ENCODE results near the gene LMNTD2. TPM values are rescaled to one million over a fixed set of nuclear protein-coding genes. Genes with fewer than 3 reads are reported as not detected.

The LMNTD2 gene
- total RNA-seq, 1 experiment from 2014 or later: 7.8 TPM

GRCh38 chr11:515131-515530 is 45.4 kb downstream of the LMNTD2 start:
- CTCF ChIA-PET: no interaction called here
- no peaks in the 10 kb centered on the region for H3K27me3 Mint-ChIP-seq (ENCODE audit: unreplicated experiment)
- H3K27ac Mint-ChIP-seq (ENCODE audit: unreplicated experiment): no peak overlapping the region
- peaks cover 27% of the 10 kb centered on the region for H3K36me3 Mint-ChIP-seq (ENCODE audit: insufficient read depth, unreplicated experiment)
- intact Hi-C loops (cut with micrococcal nuclease; ENCODE audit: unreplicated experiment): loop anchor here (5.0 to 10.0 kb wide), 2 partner anchors 158 to 310 kb away; partner anchors contain the start of genes BET1L and RIC8A
- no peak overlapping the region for H3K4me3 Mint-ChIP-seq (ENCODE audit: low read depth, unreplicated experiment)
- no TSS peak for BruUV-seq (replicated peaks)
- no peak for DNase-seq
- TF ChIP-seq, protein P1, sequence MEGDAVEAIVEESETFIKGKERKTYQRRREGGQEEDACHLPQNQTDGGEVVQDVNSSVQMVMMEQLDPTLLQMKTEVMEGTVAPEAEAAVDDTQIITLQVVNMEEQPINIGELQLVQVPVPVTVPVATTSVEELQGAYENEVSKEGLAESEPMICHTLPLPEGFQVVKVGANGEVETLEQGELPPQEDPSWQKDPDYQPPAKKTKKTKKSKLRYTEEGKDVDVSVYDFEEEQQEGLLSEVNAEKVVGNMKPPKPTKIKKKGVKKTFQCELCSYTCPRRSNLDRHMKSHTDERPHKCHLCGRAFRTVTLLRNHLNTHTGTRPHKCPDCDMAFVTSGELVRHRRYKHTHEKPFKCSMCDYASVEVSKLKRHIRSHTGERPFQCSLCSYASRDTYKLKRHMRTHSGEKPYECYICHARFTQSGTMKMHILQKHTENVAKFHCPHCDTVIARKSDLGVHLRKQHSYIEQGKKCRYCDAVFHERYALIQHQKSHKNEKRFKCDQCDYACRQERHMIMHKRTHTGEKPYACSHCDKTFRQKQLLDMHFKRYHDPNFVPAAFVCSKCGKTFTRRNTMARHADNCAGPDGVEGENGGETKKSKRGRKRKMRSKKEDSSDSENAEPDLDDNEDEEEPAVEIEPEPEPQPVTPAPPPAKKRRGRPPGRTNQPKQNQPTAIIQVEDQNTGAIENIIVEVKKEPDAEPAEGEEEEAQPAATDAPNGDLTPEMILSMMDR (IDR thresholded peaks at IDR 0.05; ENCODE audit: unreplicated experiment): no peak
- H3K9me3 Mint-ChIP-seq (ENCODE audit: low read depth, unreplicated experiment): no peaks in the 10 kb centered on the region
- no peaks in the 10 kb centered on the region for H3K4me1 Mint-ChIP-seq (ENCODE audit: low read depth, unreplicated experiment)

DNA sequence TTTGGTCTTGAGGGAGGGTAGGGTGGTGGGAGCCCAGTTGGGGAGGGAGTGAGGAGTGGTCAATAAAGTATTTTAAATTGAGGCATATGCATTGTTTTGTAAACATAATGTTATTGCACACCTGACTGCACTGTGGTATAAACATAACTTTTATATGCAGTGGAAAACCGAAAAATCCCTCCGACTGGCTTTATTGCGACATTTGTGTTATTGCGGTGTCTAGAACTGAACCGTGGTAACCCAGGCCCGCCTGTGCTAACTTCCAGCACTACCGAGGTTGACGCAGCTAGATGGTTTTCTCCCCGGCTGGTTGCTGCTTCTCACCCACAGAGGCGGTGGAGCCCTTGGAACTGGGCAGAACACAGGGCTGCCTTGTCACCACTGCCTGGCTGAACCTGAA is 45.9 kb downstream of the LMNTD2 start:
- CTCF ChIA-PET: no interaction called here
- Mint-ChIP-seq H3K4me3 (ENCODE audit: low read depth, unreplicated experiment) (no peak overlapping the region), H3K9me3 (ENCODE audit: low read depth, unreplicated experiment) (no peaks in the 10 kb centered on the region), H3K4me1 (ENCODE audit: low read depth, unreplicated experiment) (no peaks in the 10 kb centered on the region), H3K27me3 (ENCODE audit: unreplicated experiment) (no peaks in the 10 kb centered on the region), H3K27ac (ENCODE audit: unreplicated experiment) (no peak overlapping the region), H3K36me3 (ENCODE audit: insufficient read depth, unreplicated experiment) (peaks cover 27% of the 10 kb centered on the region)
- no peak for DNase-seq
- TF ChIP-seq, protein P1 (IDR thresholded peaks at IDR 0.05; ENCODE audit: unreplicated experiment): no peak
- no TSS peak for BruUV-seq (replicated peaks)
- intact Hi-C loops (cut with micrococcal nuclease; ENCODE audit: unreplicated experiment): loop anchor here (5.0 to 10.0 kb wide), 2 partner anchors 157 to 310 kb away; partner anchors contain the start of genes BET1L and RIC8A

- Mint-ChIP-seq H3K4me3 (ENCODE audit: low read depth, unreplicated experiment) (no peak overlapping the region), H3K9me3 (ENCODE audit: low read depth, unreplicated experiment) (no peaks in the 10 kb centered on the region), H3K36me3 (ENCODE audit: insufficient read depth, unreplicated experiment) (peaks cover 20% of the 10 kb centered on the region), H3K27me3 (ENCODE audit: unreplicated experiment) (no peaks in the 10 kb centered on the region), H3K4me1 (ENCODE audit: low read depth, unreplicated experiment) (no peaks in the 10 kb centered on the region), H3K27ac (ENCODE audit: unreplicated experiment) (no peak overlapping the region)
- CTCF ChIA-PET: interaction anchor here (0.7 kb wide), 1 partner anchor 252 kb away, joined by 4 read pairs; no protein-coding TSS in a partner anchor
- TF ChIP-seq, protein P1 (IDR thresholded peaks at IDR 0.05; ENCODE audit: unreplicated experiment): no peak
- intact Hi-C loops (cut with micrococcal nuclease; ENCODE audit: unreplicated experiment): loop anchor here (10.0 kb wide), 1 partner anchor 308 kb away; the partner anchor contains the start of genes BET1L and RIC8A
- DNase-seq: no peak
- no TSS peak for BruUV-seq (replicated peaks)
Observed at GRCh38 chr11:512761-513595, 47.6 kb downstream of the LMNTD2 start.

- Mint-ChIP-seq H3K27ac (ENCODE audit: unreplicated experiment) (no peak overlapping the region), H3K27me3 (ENCODE audit: unreplicated experiment) (no peaks in the 10 kb centered on the region), H3K4me3 (ENCODE audit: low read depth, unreplicated experiment) (no peak overlapping the region), H3K9me3 (ENCODE audit: low read depth, unreplicated experiment) (no peaks in the 10 kb centered on the region), H3K4me1 (ENCODE audit: low read depth, unreplicated experiment) (no peaks in the 10 kb centered on the region), H3K36me3 (ENCODE audit: insufficient read depth, unreplicated experiment) (peaks cover 48% of the 10 kb centered on the region)
- TF ChIP-seq, protein P1 (IDR thresholded peaks at IDR 0.05; ENCODE audit: unreplicated experiment): no peak
- TSS peak; percentile 46 for BruUV-seq (replicated peaks)
- no peak for DNase-seq
- intact Hi-C loops (cut with micrococcal nuclease; ENCODE audit: unreplicated experiment): no loop called here
- CTCF ChIA-PET: interaction anchor here (0.7 kb wide), 1 partner anchor 31 kb away, joined by 3 read pairs; no protein-coding TSS in a partner anchor
Observed at GRCh38 chr11:508956-509355, 51.6 kb downstream of the LMNTD2 start.
